GM19328 (cell line): ENCODE data around the gene BIRC3.
A peak's percentile ranks its signal among the peaks of the same experiment; 100 is the strongest.
"Not testable (repeated sequence)": the region's sequence is repeated elsewhere in the genome, so short reads cannot be mapped to it uniquely, and the experiment has no call there.

Experiments
- ATAC-seq: cut with Tn5 transposase; IDR thresholded peaks from one replicate; pipeline ENCODE4 v1.9.1; 2021; ENCODE audit warnings: mild to moderate bottlenecking, moderate library complexity; ENCODE audit not compliant: unreplicated experiment

BIRC3 gene

DNA sequence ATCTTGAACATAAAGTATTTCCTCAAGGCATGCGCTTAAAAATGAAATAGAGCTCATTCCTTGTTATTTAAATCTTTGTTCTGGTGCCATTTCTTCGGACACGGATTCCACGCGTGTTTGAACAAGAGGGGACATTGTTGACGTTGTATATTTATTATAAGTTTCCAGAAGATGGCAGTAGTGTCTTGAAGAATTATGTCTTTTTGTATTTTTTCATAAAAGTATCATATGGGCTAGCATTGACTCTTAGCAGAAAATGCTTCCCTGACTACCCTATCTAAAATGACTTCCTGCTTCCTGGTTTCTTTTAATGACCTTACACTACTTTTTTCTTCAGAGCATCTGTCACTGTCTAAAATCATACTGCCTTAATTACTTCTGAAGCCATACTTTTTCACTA, 50.1 kb downstream of the BIRC3 start:
- no peak for ATAC-seq

DNA sequence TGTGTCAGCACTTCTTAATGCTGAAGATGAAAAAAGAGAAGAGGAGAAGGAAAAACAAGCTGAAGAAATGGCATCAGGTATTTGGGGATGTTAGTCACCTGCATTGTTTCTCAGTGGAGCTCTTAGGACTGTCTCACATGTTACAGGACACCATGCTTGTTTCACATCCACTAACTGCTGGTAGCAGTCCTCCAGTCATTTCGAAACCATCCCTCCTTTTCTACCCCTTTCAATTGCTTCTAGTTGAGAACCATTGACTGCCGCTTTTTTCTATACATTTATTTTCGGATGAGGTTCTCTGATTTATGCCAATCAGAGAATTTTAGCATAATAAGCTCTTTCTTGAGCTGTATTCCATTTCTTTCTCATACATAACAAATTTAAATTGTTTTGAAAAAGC, 51.2 kb downstream of the BIRC3 start:
- ATAC-seq: peak; percentile 100

DNA sequence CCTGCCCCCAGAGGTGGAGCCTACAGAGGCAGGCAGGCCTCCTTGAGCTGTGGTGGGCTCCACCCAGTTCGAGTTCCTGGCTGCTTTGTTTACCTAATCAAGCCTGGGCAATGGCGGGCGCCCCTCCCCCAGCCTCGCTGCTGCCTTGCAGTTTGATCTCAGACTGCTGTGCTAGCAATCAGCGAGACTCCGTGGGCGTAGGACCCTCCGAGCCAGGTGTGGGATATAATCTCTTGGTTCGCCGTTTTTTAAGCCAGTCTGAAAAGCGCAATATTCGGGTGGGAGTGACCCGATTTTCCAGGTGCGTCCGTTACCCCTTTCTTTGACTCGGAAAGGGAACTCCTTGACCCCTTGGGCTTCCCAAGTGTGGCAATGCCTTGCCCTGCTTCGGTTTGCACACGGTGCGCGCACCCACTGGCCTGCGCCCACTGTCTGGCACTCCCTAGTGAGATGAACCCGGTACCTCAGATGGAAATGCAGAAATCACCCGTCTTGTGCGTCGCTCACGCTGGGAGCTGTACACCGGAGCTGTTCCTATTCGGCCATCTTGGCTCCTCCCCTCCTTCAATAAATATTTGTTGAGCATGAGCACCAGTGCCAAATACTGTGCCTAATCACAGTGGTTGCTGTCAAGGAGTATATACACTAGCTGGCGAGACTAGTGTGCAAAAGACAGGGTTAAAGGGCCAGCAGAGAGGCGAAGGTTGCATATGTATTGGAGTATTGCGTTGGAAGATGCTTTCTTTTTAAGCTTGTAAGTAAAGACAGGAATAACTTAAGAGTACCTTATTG, 57.5 kb downstream of the BIRC3 start:
- ATAC-seq: not testable (repeated sequence)

GRCh38 chr11:102375720-102376399, 58.6 kb downstream of the BIRC3 start:
- no peak for ATAC-seq

DNA sequence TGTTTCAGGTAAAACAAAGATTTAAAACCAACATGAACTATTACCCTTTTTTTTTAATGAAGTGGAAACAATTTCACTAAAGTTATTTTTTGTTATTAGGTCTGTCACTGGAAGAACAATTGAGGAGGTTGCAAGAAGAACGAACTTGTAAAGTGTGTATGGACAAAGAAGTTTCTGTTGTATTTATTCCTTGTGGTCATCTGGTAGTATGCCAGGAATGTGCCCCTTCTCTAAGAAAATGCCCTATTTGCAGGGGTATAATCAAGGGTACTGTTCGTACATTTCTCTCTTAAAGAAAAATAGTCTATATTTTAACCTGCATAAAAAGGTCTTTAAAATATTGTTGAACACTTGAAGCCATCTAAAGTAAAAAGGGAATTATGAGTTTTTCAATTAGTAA, 60.6 kb downstream of the BIRC3 start:
- no peak for ATAC-seq

- no peak for ATAC-seq
Measured at GRCh38 chr11:102378818-102379217, 61.5 kb downstream of the BIRC3 start.

GRCh38 chr11:102382384-102382783, 65.1 kb downstream of the BIRC3 start:
- no peak for ATAC-seq

GRCh38 chr11:102383839-102384238, 66.6 kb downstream of the BIRC3 start:
- ATAC-seq: no peak

- ATAC-seq: no peak
Measured at GRCh38 chr11:102384419-102385079, 67.3 kb downstream of the BIRC3 start.

GRCh38 chr11:102385085-102386007, 68.1 kb downstream of the BIRC3 start:
- ATAC-seq: no peak

GRCh38 chr11:102386136-102386734, 69.0 kb downstream of the BIRC3 start:
- ATAC-seq: no peak

DNA sequence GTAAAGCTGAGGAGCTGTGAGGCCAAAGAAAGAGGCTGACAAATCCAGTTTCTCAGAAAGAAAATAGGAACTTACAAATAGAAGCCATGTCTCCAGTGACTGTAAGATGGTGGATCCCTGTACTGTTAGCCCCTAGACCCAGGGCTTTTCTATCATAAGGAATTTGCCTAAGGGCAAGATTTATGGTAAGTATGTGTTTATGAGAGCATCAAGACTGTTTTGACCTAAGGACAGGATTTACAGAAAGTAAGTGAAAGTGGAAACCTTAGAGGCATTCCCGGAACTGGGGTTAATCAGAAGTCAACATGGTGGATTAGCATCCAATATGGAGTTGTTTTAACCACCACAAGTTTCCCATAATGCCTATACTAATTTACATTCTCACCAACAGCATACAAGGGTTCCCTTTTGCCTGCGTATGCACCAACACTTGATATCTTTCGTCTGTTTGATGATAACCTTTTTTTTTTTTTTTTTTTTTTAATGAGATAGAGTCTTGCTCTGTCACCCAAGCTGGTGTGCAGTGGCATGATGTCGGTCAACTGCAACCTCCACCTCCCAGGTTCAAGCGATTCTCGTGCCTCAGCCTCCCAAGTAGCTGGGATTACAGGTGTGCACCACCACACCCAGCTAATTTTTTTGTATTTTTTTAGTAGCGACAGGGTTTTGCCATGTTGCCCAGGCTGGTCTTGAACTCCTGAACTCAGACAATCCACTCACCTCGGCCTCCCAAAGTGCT, 69.9 kb downstream of the BIRC3 start:
- ATAC-seq: no peak
